Hepatocyte (in vitro differentiated cells): ENCODE measurements around the gene RANGAP1.

Experiments
- EZH2 ChIP-seq: fragments of 200-600 bp; sonication (generic); IDR thresholded peaks from 2 replicates; pipeline ENCODE4 v1.6.1; 2016; ENCODE audit warnings: antibody characterized with exemption, mild to moderate bottlenecking, borderline replicate concordance
- TF ChIP-seq, protein P1 (sequence below): fragments of 200-600 bp; sonication (generic); IDR thresholded peaks from 2 replicates; pipeline ENCODE4 v1.5.1; 2016; ENCODE audit warnings: antibody characterized with exemption, mild to moderate bottlenecking; ENCODE audit not compliant: poor library complexity

DNA sequence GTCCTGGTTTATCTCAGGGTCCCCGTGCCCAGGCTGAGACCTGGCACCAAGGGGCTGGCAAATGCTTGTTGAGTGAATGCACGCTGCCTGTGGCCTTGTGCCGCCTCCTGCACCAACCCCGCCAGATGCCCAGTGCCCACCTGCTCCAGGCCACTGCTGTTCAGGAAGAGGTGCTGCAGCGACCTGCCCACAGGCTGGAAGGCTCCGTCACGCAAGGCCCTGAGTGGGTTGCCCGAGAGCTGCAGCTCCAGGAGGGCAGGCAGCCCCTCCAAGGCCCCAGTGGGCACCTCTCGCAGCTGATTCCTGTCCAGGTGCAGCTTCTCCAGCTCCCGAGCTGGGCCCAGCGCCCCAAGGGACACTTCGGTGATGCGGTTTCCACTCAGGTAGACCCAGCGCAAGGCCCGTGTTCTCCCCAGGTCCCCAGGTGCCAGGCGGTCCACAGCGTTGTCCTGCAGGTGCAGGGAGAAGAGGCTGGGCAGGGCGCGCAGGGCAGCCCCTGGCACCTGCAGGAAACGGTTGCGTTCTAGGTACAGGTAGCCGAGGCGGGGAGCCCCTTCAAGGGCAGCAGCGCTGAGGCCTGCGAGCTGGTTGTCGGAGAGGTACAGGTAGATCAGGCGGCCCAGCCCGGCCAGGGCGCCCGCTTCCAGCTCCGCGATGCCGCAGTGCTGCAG lies 48.8 kb downstream of the RANGAP1 start:
- TF ChIP-seq, protein P1, sequence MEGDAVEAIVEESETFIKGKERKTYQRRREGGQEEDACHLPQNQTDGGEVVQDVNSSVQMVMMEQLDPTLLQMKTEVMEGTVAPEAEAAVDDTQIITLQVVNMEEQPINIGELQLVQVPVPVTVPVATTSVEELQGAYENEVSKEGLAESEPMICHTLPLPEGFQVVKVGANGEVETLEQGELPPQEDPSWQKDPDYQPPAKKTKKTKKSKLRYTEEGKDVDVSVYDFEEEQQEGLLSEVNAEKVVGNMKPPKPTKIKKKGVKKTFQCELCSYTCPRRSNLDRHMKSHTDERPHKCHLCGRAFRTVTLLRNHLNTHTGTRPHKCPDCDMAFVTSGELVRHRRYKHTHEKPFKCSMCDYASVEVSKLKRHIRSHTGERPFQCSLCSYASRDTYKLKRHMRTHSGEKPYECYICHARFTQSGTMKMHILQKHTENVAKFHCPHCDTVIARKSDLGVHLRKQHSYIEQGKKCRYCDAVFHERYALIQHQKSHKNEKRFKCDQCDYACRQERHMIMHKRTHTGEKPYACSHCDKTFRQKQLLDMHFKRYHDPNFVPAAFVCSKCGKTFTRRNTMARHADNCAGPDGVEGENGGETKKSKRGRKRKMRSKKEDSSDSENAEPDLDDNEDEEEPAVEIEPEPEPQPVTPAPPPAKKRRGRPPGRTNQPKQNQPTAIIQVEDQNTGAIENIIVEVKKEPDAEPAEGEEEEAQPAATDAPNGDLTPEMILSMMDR = no peak
- no peak for TF ChIP-seq EZH2
